Spleen (tissue), 11 donors: ENCODE measurements around the gene TYMP. TPM values are rescaled to one million over a fixed set of nuclear protein-coding genes. Genes with fewer than 3 reads are reported as not detected.

ENCODE experiments used
- DNase-seq: peaks from one replicate; pipeline ENCODE4 v3.0.0-alpha.2; 2020
- H3K27ac ChIP-seq, 8 donors: fragments of 200-600 bp; sonication (generic) in 7 of 8; 1 replicate in 4 of 8; 2 replicates in 4 of 8; pipeline versions ENCODE4 v1.5.0 to v1.8.0; 2016 to 2021; ENCODE audit warnings: inconsistent platforms in 4 of 8, mild to moderate bottlenecking in 4 of 8, moderate library complexity in 1 of 8
- H3K27me3 ChIP-seq, 7 donors: fragments of 200-600 bp; sonication (generic) in 6 of 7; replicated peaks in 1 of 7; 1 replicate in 4 of 7; 2 replicates in 3 of 7; pipeline versions ENCODE4 v1.5.0 to v1.8.0; 2016 to 2021; ENCODE audit warnings: inconsistent platforms in 3 of 7, mild to moderate bottlenecking in 1 of 7
- H3K36me3 ChIP-seq, 6 donors: fragments of 200-600 bp; sonication (generic) in 5 of 6; 1 replicate in 4 of 6; 2 replicates in 2 of 6; pipeline versions ENCODE4 v1.5.0 to v1.8.0; 2016 to 2021; ENCODE audit warnings: inconsistent platforms in 2 of 6
- H3K4me1 ChIP-seq, 6 donors: fragments of 200-600 bp; sonication (generic) in 5 of 6; 1 replicate in 3 of 6; 2 replicates in 3 of 6; pipeline versions ENCODE4 v1.5.0 to v1.8.0; 2016 to 2021; ENCODE audit warnings: inconsistent platforms in 3 of 6
- H3K4me3 ChIP-seq, 8 donors: fragments of 200-600 bp; sonication (generic) in 7 of 8; 1 replicate in 4 of 8; 2 replicates in 4 of 8; pipeline versions ENCODE4 v1.5.0 to v1.8.0; 2016 to 2021; ENCODE audit warnings: inconsistent platforms in 4 of 8, mild to moderate bottlenecking in 4 of 8, moderate library complexity in 2 of 8
- H3K9me3 ChIP-seq, 8 donors: fragments of 200-600 bp; sonication (generic) in 7 of 8; 1 replicate in 4 of 8; 2 replicates in 4 of 8; pipeline versions ENCODE4 v1.5.0 to v1.8.0; 2016 to 2021; ENCODE audit warnings: inconsistent platforms in 4 of 8
- CTCF ChIP-seq, 11 experiments: fragments of 200-600 bp in 7 of 11; fragments of 450-650 bp in 4 of 11; sonication (generic) in 4 of 11; IDR thresholded peaks in 8 of 11; conservative IDR thresholded peaks in 3 of 11; 1 replicate in 7 of 11; 2 replicates in 4 of 11; pipeline versions ENCODE4 v1.4.0 to v1.8.0; 2016 to 2021; ENCODE audit warnings: antibody characterized with exemption in 11 of 11, inconsistent platforms in 4 of 11, mild to moderate bottlenecking in 1 of 11
- POLR2A ChIP-seq, 3 donors: fragments of 450-650 bp; IDR thresholded peaks; one replicate each; pipeline ENCODE4 v1.5.1; 2017; ENCODE audit warnings: antibody characterized with exemption in 3 of 3, mild to moderate bottlenecking in 1 of 3
- POLR2AphosphoS5 ChIP-seq, 3 donors: sonication (generic); formaldehyde crosslinking; IDR thresholded peaks; one replicate each; pipeline ENCODE4 v1.5.1; 2017; ENCODE audit warnings: antibody characterized with exemption in 3 of 3
- WGBS, 5 donors: extraction: QIAGEN DNeasy Blood & Tissue Kit in 3 of 5; methylation state at CpG; one replicate each; pipeline versions ENCODE4 v1.1.5 to v1.1.7; 2013 to 2018; 5-methylcytosine and 5-hydroxymethylcytosine counted together
- intact Hi-C: fragments of 100-400 bp; cut with DNase I; formaldehyde crosslinking; loops from one replicate; pipeline ENCODE4 v1.15.0; 2023; ENCODE audit warnings: low total_unique reads
- polyA plus RNA-seq, 3 donors: library from polyadenylated mRNA; stranded (reverse); fragments of 200-250 nt; gene quantifications; one replicate each; pipeline ENCODE4 v1.2.1, GENCODE V29; 2013
- total RNA-seq, 7 donors: library from RNA; depleted of rRNA in 3 of 7; stranded (reverse); fragments of >200 nt in 3 of 7; fragmentation: NEBNext Ultra II Directional in 4 of 7; extraction: Animal tissue kit (Norgen Biotek cat#: 25700) in 4 of 7; gene quantifications; one replicate each; pipeline versions ENCODE4 v1.1.0 to v1.2.1, GENCODE V29; 2016 to 2021
- donor health status: healthy with polysubstance abuse.
- donor health status: DM: no; HTN: no; CAD: no; lungs with moderate emphysema.
- donor health status: DM: no; HTN: no; CAD: no.
- donor health status: Bipolar disorder and iron deficiency.
- donor health status: healthy.
- donor health status: DM: no; HTN: no; CAD: no.
- donor health status: DM: yes; HTN: yes; CAD: no.

Gene TYMP
- total and polyA plus RNA-seq, 10 donors = 73.7 to 284 (median 145) TPM

- peaks cover 0 to 65% (median 10%) of the 10 kb centered on the region in 7 donors for H3K27me3 ChIP-seq
- peaks cover 0 to 29% (median 18%) of the 10 kb centered on the region in 6 donors for H3K4me1 ChIP-seq
- no peak for DNase-seq
Observed at GRCh38 chr22:50486561-50487289, 43.1 kb downstream of the TYMP start, which contains the start of gene MIOX. Gene MIOX (plus strand): TSS chr22:50486859. CDS start chr22:50486898, 39 bp downstream.

GRCh38 chr22:50485221-50486131, 44.3 kb downstream of the TYMP start:
- no peak overlapping the region for H3K27ac ChIP-seq
- H3K4me1 ChIP-seq = peaks cover 5 to 34% (median 19%) of the 10 kb centered on the region in 6 donors
- intact Hi-C loops = no loop called here
- H3K27me3 ChIP-seq = peaks cover 0 to 73% (median 20%) of the 10 kb centered on the region in 7 donors
- DNase-seq = no peak
- WGBS, 5 donors = 62 to 72% (median 63%) methylated on average over 29 of the region's 29 CpGs
- TF ChIP-seq POLR2A (IDR thresholded peaks at IDR 0.05) (no peak), CTCF (IDR thresholded peaks at IDR 0.05 in 8 of 11, conservative IDR thresholded peaks at IDR 0.05 in 3 of 11) (no peak), POLR2AphosphoS5 (IDR thresholded peaks at IDR 0.05) (no peak)
- H3K36me3 ChIP-seq = no peaks in the 10 kb centered on the region
- no peaks in the 10 kb centered on the region for H3K9me3 ChIP-seq
- H3K4me3 ChIP-seq = no peak overlapping the region

More at GRCh38 chr22:50486561-50487289, 43.1 kb downstream of the TYMP start, which contains the start of gene MIOX:
- Histone ChIP-seq H3K27ac (no peak within 1 kb of the TSS), H3K9me3 (no peaks in the 10 kb centered on the region), H3K4me3 (no peak within 1 kb of the TSS), H3K36me3 (no peaks in the 10 kb centered on the region)
- 48 to 90% (median 76%) methylated on average over 7 to 23 of the region's 23 CpGs for WGBS, 5 donors
- intact Hi-C loops = no loop called here
- TF ChIP-seq POLR2A (IDR thresholded peaks at IDR 0.05) = no peak
- no peak for TF ChIP-seq POLR2AphosphoS5 (IDR thresholded peaks at IDR 0.05)
- TF ChIP-seq CTCF (IDR thresholded peaks at IDR 0.05 in 8 of 11, conservative IDR thresholded peaks at IDR 0.05 in 3 of 11) = no peak

GRCh38 chr22:50483977-50484853, 45.6 kb downstream of the TYMP start:
- peaks cover 5 to 33% (median 18%) of the 10 kb centered on the region in 6 donors for H3K4me1 ChIP-seq
- no peaks in the 10 kb centered on the region for H3K9me3 ChIP-seq
- WGBS, 5 donors = 82 to 88% (median 85%) methylated on average over 21 to 31 of the region's 31 CpGs
- TF ChIP-seq POLR2A (IDR thresholded peaks at IDR 0.05) (no peak), CTCF (IDR thresholded peaks at IDR 0.05 in 8 of 11, conservative IDR thresholded peaks at IDR 0.05 in 3 of 11) (no peak), POLR2AphosphoS5 (IDR thresholded peaks at IDR 0.05) (no peak)
- H3K4me3 ChIP-seq = no peak overlapping the region
- no peak for DNase-seq
- H3K27me3 ChIP-seq = peaks cover 0 to 79% (median 20%) of the 10 kb centered on the region in 7 donors
- no peaks in the 10 kb centered on the region for H3K36me3 ChIP-seq
- H3K27ac ChIP-seq = no peak overlapping the region
- intact Hi-C loops = no loop called here
